ENCODE measurements around the gene ASB10. TPM values are rescaled to one million over a fixed set of nuclear protein-coding genes. Genes with fewer than 3 reads are reported as not detected.

The ASB10 gene
- total RNA-seq, 4 donors from 2014 or later, result not detected

DNA sequence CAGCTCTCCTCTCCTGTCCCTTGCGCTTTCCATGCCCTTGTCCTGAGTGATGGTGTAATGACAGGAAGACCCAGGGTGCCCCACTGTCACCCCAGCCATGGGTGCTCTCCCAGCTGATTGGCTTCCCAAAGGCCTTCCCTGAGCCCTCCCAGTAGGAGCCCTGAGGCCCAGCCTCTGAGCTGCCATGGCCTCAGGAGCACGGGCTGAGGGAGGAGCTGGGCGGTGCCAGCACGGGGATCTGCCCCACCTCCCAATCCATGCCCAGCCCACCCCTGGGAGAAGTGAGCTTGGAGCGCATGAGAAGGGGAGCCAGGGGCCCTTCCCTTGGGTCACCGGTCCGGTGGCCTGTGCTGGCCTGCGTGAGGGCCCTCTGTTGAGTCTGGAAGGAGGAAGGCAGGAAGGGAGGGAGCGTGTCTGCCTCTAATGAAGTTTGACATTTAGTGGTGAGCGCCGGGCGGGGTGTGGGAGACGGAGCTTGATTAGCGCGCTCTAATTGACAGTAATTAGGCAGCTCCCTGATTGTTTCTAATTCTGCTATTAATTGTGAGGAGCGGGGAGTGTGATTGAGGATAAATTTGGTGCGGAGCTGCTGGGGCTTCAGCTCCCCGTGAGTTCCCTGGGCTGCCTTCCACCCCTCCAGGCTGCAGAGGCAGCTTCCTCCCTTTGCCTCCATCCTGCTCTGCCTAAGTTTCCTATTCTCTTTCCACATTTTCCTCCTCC is 47.8 kb downstream of the ASB10 start:
- Histone ChIP-seq H3K27me3 (no peaks in the 10 kb centered on the region), H3K9me3 (no peaks in the 10 kb centered on the region), H3K27ac (no peak overlapping the region), H3K4me3 (no peak overlapping the region), H3K36me3 (peaks cover 58 to 100% (median 65%) of the 10 kb centered on the region in 3 donors), H3K4me1 (peaks cover 0 to 2% (median 0%) of the 10 kb centered on the region in 3 donors)
- intact Hi-C loops (cut with DNase I), result no loop called here
- TF ChIP-seq, protein P1, sequence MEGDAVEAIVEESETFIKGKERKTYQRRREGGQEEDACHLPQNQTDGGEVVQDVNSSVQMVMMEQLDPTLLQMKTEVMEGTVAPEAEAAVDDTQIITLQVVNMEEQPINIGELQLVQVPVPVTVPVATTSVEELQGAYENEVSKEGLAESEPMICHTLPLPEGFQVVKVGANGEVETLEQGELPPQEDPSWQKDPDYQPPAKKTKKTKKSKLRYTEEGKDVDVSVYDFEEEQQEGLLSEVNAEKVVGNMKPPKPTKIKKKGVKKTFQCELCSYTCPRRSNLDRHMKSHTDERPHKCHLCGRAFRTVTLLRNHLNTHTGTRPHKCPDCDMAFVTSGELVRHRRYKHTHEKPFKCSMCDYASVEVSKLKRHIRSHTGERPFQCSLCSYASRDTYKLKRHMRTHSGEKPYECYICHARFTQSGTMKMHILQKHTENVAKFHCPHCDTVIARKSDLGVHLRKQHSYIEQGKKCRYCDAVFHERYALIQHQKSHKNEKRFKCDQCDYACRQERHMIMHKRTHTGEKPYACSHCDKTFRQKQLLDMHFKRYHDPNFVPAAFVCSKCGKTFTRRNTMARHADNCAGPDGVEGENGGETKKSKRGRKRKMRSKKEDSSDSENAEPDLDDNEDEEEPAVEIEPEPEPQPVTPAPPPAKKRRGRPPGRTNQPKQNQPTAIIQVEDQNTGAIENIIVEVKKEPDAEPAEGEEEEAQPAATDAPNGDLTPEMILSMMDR (IDR thresholded peaks at IDR 0.05), result no peak
- no peak for TF ChIP-seq POLR2A (IDR thresholded peaks at IDR 0.05)
- WGBS, 2 donors, result 89 to 94% methylated on average over 9 to 15 of the region's 18 CpGs
- no peak for DNase-seq

DNA sequence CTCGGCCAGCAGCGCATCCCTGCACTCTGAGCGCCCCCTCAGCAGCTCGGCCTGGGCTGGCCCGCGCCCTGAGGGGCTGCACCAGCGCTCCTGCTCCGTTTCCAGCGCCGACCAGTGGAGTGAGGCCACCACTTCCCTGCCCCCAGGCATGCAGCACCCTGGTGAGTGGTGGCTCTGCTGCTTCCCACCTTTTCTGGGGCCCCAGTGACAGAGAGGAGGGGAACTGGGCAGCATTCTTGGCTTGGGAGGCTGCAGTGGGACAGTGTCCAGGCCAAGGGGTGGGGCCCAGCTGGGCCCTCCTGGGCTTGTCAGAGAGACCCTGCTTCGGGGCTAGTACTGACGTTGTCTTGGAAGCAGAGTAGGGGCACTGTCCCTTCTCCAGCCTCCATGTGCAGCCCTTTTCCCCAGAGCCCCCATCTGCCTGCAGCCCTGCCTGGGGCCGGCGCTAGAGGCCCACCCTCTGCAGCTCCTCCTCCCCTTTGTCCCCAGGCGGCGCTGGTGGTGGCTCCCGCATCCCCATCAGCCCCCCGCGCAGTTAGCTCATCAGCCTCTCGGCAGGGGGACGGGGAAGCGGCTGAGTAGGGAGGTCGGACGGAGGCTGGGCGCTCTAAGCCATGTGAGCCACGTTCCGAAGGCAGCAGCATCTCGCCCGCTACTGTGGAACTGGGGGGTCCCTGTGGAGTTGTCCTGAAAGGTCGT is 48.7 kb downstream of the ASB10 start:
- no peak for DNase-seq
- Histone ChIP-seq H3K9me3 (no peaks in the 10 kb centered on the region), H3K27ac (no peak overlapping the region), H3K4me3 (no peak overlapping the region), H3K36me3 (peaks cover 54 to 100% (median 66%) of the 10 kb centered on the region in 3 donors), H3K27me3 (no peaks in the 10 kb centered on the region), H3K4me1 (no peaks in the 10 kb centered on the region)
- 80 to 90% methylated on average over 10 to 11 of the region's 30 CpGs for WGBS, 2 donors
- intact Hi-C loops (cut with DNase I), result no loop called here
- TF ChIP-seq POLR2A (IDR thresholded peaks at IDR 0.05), result no peak
- TF ChIP-seq, protein P1 (IDR thresholded peaks at IDR 0.05), result no peak

DNA sequence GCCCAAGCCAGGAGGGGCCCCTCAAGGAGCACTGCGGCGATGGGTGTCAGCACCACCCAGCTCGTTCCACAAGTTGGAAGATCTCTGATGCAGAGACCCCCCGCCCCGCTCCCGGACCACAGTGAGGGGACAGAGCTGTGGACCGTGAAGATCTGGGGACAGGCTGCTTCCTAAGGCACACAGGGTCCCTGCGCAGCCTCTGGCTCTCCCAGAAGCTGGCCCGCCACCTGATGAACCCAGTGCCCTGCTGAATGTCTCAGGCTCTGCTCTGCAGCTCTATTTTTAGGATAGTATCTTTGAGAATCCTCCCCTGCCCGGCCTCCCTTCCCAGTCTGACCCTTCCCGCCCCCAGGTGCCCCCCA is 49.3 kb downstream of the ASB10 start:
- 91 to 94% methylated on average over 3 to 5 of the region's 11 CpGs for WGBS, 2 donors
- intact Hi-C loops (cut with DNase I), result no loop called here
- no peak for DNase-seq
- no peak for TF ChIP-seq POLR2A (IDR thresholded peaks at IDR 0.05)
- TF ChIP-seq, protein P1 (IDR thresholded peaks at IDR 0.05), result no peak
- Histone ChIP-seq H3K27me3 (no peaks in the 10 kb centered on the region), H3K4me1 (no peaks in the 10 kb centered on the region), H3K36me3 (peaks cover 50 to 100% (median 67%) of the 10 kb centered on the region in 3 donors), H3K27ac (no peak overlapping the region), H3K4me3 (no peak overlapping the region), H3K9me3 (no peaks in the 10 kb centered on the region)

DNA sequence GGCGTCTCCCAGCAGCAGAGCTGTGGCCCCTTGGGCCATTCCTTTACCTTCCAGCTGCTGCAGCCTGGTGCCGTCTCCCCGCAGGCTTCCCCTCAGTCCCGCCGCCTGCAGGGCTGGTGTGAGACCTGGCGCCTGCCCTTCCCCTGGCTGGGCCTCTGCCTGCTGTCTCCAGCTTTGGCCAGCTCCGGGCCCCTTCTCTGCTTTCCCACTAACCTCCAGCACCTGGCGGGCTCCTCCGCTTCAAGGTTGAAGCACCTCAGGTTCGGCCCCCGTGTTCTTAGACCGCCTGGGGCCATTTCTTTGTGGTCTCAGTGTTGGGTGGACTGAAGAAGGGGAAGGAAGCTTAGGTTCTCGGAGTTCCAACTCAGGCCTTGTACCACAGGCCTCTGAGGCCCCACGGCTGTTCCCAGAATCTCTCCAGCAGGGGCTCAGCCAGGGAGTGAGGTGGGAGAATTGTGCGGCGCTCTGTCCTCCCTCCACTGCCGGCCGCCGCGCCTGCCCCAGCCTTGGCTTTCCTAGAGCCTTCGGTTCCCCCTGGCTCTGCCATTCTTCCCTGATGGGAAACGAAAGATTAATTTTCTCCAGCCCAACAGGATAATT is 49.9 kb downstream of the ASB10 start:
- intact Hi-C loops (cut with DNase I), result no loop called here
- Histone ChIP-seq H3K4me1 (no peaks in the 10 kb centered on the region), H3K36me3 (peaks cover 50 to 100% (median 63%) of the 10 kb centered on the region in 3 donors), H3K27me3 (no peaks in the 10 kb centered on the region), H3K27ac (no peak overlapping the region), H3K9me3 (no peaks in the 10 kb centered on the region), H3K4me3 (no peak overlapping the region)
- TF ChIP-seq POLR2A (IDR thresholded peaks at IDR 0.05), result no peak
- TF ChIP-seq, protein P1 (IDR thresholded peaks at IDR 0.05), result no peak
- WGBS, 2 donors, result 82 to 92% methylated on average over 12 to 14 of the region's 22 CpGs
- no peak for DNase-seq

Data from esophagus squamous epithelium (tissue), 5 donors.